Left forelimb (tissue), 1 donor: ENCODE measurements around the gene HDHD2.
A peak's percentile ranks its signal among the peaks of the same experiment; 100 is the strongest.
"Not testable (repeated sequence)": the region's sequence is repeated elsewhere in the genome, so short reads cannot be mapped to it uniquely, and the experiment has no call there.

ENCODE experiments used
- DNase-seq: peaks from one replicate; pipeline ENCODE4 v3.0.0-alpha.2; 2018; ENCODE audit warnings: low spot score

The HDHD2 gene, protein sequence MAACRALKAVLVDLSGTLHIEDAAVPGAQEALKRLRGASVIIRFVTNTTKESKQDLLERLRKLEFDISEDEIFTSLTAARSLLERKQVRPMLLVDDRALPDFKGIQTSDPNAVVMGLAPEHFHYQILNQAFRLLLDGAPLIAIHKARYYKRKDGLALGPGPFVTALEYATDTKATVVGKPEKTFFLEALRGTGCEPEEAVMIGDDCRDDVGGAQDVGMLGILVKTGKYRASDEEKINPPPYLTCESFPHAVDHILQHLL

DNA sequence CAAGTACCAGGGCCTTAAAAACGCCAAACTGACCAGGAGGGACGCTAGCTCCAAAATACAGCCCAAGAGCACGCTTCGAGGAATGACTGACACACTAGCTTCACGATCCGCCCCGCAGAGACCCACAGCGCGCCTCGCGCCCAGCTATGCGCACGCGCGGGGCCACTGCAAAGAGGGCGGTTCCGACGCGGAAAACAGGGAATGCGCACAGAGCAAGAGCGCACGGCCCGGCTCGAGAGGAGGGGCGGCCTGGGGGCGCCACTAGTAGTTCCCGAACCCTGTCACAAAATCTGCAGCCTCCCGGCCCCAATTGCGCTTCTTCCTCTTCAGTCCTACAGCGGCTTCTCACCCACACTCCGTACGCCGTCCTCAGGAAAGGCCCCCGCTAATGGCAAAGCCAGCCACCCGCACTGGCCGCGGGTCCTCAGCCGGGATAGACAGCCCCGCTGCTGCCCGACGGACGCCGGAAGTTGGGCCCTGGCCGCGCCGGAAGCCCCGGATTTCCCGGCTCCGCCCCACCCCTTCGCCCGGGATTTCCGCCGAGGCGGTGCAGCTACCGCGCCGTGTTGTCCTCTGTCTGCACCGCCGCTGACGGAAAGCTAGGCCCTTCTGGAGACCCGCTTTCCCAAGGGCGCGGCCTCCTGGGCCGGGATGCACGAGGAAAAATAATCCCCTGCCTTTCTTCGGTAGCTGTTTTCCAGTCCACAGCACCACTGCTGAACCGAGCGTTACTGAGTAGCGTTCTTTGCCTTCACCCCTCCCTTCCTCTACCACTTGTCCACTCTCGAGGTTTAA is at the start of gene HDHD2:
HDHD2 (minus strand) TSS at position 472 of the 795 bp plus-strand sequence. CDS start 14,061 bp downstream, outside the sequence.
- DNase-seq = peak; percentile 93

DNA sequence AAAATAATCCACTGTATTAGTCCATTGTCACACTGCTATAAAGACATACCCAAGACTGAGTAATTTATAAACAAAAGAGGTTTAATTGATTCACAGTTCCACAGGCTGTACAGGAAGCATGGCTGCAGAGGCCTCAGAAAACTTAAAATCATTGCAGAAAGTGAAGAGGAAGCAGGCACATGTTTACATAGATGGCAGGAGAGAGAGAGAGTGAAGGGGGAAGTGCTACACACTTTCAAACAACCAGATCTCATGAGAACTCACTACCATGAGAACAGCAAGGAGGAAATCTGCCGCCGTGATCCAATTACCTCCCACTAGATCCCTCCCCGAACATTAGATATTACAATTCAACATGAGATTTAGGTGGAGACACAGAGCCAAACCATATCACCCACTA is 45.7 kb upstream of the HDHD2 start:
- DNase-seq = not testable (repeated sequence)

DNA sequence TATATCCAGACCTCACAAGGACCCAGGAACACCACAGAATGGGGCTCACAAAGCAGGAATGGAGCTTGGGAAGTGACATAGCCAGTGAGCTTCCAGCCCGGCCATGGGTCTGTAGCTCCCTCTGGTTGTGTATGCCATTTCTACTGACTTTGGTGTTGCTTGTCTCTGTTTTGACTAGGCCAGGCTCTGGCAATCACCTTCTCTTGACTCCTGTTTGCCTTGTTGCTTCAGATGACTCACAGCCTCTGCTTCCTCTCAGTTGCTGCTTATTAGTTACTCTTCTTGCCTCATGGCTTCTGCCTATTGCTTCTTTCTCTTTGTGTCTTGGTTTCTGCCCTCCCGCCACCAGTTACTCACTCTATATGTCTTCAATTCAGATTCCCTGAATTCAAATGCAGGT is 41.7 kb upstream of the HDHD2 start:
- DNase-seq = no peak

DNA sequence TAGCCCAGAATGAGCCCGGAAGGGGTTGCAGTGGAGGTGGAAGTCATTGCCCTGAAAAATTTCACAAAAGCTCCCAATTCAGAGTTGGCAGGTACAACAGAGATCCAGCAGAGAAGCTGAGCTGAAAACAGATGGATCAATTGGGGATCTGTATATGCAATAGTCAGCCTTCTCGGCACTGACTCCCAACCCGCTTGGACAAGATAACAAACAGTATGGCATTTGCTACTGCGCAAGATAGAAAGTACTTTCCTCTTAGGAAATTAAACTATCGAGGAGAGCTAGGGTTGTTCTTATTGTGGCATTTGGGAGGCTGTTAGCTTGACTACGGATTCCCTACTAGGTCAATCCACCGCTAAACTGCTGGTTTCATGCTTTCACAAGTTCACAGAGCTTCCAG is 37.4 kb upstream of the HDHD2 start:
- DNase-seq = no peak

DNA sequence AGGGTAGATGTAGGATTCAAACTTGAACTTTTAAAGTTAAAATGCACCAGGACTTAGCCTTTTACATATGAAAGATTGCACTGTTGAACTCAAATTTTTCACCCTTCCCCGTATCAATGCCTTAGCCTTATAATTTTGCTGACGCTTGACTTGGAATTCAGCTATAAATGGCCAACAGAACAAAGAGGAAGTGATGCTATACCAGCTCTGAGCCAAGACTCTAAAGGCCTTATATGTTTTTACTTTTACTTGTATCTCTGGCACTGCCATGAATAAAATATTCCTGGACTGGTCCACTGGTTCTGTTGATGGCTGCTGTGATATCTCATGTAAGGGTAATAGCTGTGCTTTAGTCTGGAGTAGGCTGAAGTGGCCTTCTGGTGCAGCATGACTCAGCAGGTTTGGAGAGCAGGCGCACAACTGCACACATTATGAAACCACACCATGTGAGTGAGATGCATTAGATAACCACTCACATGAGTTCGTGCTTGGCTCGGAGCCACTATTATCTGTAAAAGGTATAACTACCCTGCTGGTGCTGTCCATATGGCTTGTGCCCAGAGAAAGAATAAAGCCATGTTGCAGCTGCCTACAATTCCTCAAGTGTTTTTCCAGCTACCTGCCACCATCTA is 34.2 kb upstream of the HDHD2 start:
- no peak for DNase-seq

DNA sequence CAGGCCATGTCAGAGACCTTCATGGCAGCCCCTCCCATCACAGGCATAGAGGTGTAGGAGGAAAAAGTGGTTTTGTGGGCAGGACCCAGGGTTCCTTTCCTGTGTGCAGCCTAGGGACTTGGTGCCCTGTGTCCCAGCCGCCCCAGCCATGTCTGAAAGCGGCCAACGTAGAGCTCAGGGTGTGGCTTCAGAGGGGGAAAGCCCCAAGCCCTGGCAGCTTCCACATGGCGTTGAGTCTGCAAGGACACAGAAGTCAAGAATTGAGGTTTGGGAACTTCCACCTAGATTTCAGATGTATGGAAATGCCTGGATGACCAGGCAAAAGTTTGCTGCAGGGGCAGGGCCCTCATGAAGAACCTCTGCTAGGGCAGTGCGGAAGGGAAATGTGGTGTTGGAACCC is 31.9 kb upstream of the HDHD2 start:
- not testable (repeated sequence) for DNase-seq

DNA sequence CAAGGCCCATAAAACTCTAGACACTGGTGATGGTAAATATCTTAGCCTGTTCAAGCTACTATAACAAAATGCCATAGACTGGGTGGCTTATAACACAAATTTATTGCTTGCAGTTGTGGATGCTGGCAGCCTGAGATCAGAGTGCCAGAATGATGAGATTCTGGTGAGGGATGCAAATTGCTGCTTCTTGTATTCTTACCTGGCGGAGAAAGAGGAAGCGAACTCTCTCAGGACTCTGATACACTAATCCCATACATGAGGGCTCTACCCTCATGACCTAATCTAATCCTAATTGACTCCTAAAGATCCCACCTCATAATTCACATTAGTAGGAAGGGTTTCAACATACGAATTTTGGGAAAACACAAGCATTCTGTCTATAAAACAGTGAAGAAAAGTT is 30.5 kb upstream of the HDHD2 start:
- DNase-seq = no peak

DNA sequence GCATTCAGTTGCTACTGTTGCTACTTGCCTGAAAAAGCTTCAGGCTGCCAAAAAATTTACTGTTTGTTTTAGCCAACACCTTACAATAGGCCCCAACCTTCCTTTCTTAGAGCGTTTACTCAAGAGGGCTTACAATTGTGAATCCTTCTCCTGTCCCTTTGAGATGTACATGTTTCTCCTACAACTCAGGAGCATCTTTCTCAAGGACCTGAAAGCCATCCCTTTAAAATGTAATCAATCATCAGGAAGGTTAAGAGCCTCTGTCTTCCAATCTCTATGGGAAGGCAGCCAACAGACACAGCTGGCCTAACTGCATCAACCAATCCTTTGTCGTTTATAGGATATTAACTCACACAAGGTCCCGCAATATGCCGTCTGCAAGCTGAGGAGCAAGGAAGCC is 29.2 kb upstream of the HDHD2 start:
- no peak for DNase-seq

DNA sequence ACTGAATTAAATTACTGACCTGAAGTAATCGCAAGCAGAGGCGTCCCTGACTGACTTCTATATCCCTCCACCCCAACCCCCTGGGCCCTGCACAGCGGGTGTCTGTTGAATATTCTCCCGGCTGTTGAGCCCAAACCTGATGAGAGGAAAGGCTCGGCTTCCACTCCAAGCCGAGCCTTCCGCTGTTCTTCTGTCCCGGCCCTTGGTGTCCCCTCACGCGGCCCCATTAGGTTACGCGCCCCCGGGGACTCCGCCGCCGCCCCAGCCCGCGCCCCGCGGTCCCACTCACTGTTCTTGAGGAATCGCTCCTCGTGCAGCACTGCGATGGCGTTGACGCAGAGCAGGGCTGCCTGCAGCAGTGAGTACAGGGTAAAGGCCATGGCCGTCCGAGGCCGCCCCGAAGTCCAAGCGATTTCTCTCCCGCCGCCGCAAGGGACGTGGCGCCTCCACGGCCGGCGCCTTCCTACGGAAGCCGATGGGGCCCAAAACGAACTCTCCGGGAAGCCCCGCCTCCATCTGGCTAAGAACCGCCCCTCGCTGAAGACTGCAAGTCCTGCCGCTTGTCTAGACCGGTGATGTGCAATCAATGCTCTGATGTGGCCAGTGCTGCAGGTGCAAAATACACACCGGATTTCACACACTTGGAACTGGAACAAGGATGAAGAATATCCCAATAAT is 25.7 kb upstream of the HDHD2 start, which contains the start of gene IER3IP1:
IER3IP1 (minus strand) TSS at position 467 of the 678 bp plus-strand sequence; CDS start at position 380, 87 bp downstream.
- DNase-seq = peak; percentile 94

DNA sequence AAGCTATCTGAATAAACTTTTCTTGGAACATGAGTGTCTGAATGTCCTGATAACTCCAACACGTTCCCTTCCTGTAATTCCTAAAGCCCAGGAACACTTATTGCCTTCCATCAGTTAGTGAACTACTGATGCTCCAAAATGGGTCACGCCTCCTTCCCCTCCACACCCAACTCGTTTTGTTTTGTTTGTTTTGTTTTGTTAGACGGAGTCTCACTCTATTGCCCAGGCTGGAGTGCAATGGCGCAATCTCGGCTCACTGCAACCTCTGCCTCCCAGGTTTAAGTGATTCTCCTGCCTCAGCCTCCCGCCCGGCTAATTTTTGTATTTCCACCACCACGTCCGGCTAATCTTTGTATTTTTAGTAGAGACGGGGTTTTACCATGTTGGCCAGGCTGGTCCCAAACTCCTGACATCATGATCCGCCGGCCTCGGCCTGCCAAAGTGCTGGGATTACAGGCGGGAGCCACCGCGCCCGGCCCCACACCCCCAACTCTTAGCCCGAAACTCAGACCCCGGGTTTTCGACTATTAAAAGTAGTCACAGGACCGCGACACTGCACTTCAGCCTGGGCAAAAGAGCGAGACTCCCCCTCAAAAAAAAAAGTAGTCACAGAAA is 25.1 kb upstream of the HDHD2 start:
- no peak for DNase-seq

DNA sequence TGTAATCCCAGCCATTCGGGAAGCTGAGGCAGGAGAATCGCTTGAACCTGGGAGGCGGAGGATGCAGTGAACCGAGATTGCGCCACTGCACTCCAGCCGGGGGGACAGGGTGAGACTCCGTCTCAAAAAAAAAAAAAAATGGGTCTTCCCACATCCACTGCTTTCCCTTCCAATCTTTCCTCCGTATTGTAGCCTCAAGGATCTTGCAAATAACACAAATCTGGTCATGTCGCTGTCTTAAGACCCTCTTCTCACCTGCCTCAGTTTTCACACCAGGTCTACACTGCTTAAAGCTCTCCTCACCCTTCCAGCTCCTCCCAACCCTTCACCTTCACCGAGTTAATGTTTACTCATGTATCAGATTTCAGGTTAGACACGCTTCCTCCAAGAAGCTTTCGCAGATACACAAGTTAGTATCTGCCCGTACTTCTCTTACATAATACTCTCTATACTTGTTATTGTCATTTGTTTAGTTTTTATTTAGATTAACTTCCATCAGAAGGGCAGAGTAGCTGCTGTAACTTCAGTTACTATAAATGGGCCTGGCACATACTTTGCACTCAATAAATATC is 24.3 kb upstream of the HDHD2 start:
- no peak for DNase-seq

DNA sequence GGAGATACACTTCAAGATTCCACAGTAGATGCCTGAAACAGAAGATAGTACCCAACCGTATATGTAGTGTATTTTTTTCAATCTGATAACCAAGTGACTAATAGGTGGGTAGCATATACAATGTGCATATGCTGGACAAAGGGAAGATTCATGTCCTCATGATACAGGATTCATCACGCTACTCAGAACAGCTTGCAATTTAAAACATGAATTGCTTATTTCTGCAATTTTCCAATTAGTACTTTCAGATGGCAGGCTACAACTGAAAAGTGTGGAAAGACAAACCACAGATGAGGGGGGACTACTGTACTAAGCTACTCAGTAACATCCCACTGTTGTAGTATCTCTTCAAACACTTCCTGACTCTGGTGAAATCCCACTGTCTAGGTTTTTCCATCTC is 22.2 kb upstream of the HDHD2 start:
- no peak for DNase-seq

DNA sequence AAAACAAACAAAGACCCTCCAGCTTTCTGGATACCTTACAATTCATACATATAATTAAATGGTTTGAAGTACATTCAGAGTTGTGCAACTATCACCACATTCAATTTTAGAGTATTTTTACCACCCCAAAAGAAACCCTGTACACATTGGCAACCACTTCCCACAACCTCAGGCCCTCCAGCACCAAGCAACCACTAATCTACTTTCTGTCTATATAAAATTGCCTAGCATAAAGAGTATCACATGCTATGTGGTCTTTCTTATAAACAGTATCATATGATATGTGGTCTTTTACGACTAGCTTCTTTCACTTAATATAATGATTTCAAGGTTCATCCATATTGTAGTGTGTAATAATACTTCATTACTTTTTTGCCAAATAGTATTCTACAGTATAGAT is 18.6 kb upstream of the HDHD2 start:
- no peak for DNase-seq

DNA sequence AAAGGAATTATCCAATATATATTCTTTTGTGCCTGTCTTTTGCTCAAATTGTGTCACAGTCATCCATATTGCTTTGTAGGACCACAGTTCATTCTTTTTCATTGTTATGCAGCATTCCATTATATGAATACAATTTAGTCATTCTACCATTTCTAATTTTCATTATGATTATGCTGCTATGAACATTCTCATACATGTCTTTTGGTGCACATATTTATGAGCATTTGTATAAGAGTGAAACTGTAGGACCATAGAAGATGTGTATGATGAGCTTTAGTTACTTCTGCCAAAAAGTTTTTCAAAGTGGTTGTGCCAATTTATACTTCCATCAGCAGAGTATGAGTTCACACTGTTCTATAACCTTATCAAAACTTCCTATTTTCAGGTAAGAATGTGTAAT is 18.2 kb upstream of the HDHD2 start:
- DNase-seq = no peak

DNA sequence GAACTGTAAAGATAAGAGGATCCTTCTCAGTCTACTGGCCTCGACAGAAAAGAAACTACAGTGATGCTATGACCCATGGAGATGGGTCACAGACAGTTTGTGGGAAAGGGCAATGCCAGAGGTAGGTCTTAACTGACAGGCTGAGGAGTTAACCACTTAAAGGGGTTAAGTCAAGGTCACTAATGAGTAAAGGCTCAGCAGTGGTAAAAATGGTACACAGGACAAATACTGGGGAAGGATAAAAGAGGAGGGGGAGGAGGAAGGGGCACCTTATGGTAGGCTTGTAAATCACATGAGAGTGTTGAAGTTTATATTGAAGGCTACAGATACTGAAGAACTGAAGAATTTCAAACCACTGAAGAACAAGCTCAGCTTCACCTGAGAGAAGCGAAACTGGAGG is 16.0 kb upstream of the HDHD2 start:
- DNase-seq = no peak

DNA sequence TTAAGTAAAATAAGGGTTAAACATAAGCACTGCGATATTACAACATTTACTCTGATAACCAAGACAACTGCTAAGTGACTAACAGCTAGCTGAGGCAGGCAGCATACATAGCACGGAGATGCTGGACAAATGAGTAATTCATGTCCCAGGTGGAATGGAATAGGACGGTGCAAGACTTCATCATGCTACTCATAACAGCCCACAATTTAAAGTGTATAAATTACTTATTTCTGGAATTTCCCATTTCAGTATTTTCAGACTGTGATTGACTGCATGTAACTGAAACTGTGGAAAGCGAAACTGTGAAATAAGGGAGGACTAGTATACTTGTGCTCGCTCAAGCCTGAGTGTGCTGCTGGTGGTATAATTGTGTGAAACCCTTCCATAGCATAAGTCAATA is 12.9 kb upstream of the HDHD2 start:
- DNase-seq = no peak

DNA sequence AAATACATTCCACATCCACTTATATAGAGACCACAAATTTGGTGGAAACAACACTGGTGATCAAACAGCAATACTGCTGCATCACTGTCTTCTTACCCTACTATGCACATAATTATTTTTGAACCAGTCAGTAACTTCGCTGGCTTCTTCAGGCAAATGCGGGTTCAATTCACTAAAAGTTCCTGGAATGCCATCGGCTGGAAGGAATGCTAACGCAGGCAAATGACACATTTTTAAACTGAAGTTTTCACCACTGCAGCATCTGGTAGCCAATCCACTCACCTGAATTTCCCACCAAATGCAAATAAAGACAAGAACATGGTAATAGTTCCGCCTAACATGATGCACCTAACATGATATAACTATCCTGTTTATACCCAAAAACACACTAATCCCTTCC is 10.0 kb upstream of the HDHD2 start:
- no peak for DNase-seq

DNA sequence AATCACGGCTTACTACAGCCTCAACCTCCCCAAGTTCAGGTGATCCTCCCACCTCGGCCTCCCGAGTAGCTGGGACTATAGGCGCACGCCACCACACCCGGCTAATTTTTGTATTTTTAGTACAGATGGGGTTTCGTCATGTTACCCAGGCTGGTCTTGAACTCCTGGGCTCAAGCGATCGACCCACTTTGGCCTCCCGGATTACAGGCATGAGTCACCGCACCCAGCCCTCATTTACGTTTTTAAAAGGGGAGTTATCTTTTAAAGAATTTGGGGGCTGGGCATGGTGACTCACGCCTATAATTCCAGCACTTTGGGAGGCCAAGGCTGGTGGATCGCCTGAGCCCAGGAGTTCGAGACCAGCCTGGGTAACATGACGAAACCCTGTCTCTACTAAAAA is 8.1 kb upstream of the HDHD2 start:
- DNase-seq = not testable (repeated sequence)

DNA sequence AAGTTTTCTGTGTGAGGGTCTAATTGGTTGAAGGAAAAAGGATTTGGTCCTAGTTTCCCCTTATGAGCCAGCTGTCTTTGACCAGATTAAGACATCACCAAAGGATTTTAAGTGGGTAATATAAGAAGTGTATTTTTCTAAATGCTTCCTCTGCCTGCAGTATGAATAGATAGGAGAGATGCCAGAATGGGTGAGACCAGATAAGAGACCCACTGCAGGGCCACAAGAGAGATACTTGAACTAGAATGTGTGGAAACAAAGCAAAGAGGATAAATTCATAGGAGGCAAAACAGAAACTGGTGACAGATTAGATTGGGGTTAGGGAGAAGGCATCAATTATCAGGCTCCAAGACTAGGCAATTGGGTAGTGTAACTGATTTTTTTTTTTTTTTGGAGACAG is 1.1 kb upstream of the HDHD2 start:
- no peak for DNase-seq

DNA sequence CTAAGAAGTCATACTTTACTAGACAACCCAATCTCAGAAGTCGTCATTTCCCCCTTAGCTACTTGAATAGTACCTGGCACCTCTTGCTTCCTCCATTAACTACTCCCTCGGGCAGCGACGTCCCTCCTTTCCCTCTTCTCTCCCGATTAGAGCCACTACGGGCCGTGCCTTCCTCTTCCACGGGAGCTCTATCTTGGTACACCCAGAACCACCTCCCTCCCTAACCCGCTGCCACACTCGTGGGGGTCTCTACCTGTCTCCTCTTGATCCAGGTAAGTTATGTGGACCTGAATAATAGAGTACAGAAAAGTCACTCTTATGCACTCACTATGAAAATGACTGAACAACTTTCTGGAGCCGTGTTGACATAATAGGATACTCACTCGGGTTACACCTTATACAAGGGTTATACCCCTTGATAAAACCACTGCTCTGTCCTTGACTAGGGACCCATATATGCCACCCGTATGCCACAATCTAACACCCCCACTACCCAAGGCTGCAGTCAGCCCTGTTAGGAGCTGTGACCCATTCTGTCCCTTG is 595 bp upstream of the HDHD2 start:
- DNase-seq = no peak

DNA sequence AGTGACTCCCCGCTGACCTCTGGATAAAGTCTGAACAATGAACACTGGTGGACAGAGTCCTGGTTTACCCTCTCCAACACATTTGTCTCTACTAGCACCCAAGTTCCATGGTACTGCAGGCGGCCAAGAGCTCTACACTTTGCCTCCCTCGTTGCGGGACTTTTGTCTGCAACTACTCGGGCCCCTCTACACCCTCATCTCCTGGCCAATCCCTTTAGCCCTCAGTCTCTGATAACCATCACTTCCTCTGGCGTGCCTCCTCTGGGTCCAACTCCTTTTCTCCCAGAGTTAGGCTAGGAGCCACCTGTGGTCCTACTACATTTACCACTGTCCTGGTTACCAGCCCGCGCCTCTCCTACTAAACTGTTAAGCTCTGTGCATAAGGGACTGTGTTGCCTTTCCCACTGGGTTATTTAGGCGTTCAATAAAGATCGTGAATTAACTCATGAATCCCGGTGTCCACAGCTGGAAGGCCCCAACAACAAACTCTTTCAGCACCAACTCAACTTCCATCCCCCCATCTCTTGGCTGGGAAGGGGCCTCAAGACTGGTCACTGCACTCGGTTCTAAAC is 757 bp downstream of the HDHD2 start:
- DNase-seq = no peak
